HG03175 (cell line): ENCODE results near the gene TXN.
A peak's percentile ranks its signal among the peaks of the same experiment; 100 is the strongest.
"Not testable (repeated sequence)": the region's sequence is repeated elsewhere in the genome, so short reads cannot be mapped to it uniquely, and the experiment has no call there.

Experiments
- ATAC-seq: cut with Tn5 transposase; IDR thresholded peaks from one replicate; pipeline ENCODE4 v1.9.1; 2021; ENCODE audit warnings: mild to moderate bottlenecking, moderate library complexity; ENCODE audit not compliant: unreplicated experiment

TXN gene

GRCh38 chr9:110257956-110258355 is 1.6 kb upstream of the TXN start:
- no peak for ATAC-seq

DNA sequence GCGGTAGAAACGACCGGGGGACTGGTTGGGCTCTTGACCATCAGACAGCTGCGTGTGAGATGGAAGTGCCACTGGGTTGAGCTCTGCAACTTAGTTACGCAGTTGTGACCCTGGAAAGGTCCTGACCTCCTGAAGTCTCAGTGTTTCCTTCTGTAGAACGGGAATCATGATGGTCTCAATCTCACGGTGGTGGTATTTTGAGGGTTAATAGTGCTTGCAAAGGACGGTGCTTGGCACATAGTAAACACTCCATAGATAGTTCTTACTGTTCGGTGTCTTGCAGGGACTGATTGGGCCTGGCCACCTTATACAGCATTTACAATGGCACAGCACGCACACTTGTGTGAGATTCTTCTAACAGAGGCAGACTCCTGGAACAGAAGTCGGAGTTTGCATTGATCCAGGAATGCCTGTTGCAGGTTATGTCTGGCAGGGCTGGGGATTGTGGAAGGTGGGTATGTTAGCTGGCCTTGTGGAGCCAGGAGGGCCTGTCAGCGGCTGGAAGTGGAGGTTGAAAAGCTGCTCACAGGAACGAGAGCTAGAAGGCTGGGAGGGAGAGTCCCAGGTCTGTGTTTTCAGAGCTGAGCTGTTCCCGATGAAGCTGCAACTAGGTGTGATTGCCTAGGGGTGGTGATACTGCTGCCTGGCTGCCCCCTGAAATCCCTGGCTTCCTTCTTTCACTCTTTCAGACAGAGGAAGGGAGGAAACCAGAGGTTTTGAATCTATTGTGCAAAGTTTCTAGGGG is 962 bp upstream of the TXN start:
- peak; percentile 2 for ATAC-seq

- ATAC-seq, result peak; percentile 28
Measured at GRCh38 chr9:110255463-110256379, 586 bp downstream of the TXN start.

GRCh38 chr9:110255034-110255462 is 1.3 kb downstream of the TXN start:
- ATAC-seq, result no peak

GRCh38 chr9:110254500-110254899 is 1.8 kb downstream of the TXN start:
- ATAC-seq, result no peak

- ATAC-seq, result no peak
Measured at GRCh38 chr9:110252509-110253139, 3.7 kb downstream of the TXN start.

DNA sequence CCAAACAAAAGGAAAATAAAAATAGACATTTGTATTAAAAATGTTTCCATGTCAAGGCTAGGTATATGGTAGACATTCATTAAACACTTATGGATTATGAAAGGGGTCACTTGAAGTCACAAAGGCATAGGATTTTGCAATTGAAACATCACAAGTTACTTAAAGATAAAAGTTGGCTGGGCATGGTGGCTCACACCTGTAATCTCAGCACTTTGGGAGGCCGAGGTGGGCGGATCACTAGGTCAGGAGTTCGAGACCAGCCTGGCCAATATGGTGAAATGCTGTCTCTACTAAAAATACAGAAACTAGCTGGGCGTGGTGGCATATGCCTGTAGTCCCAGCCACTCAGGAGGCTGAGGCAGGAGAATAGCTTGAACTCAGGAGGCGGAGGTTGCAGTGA is 4.5 kb downstream of the TXN start:
- not testable (repeated sequence) for ATAC-seq

DNA sequence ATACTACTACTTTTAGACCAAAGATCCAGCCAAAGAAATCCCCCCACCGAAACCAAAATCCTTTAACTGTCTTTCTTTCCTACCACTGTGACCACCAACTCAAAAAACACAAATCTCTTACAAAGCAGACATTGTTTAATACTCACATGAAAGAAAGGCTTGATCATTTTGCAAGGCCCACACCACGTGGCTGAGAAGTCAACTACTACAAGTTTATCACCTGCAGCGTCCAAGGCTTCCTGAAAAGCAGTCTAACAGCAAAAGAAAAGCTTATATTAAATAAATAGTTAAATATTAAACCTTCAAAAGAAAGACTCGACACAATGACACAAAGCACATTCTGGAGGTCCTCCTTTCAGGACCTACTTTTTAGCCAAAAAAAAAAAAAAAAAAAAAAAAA is 5.1 kb downstream of the TXN start:
- ATAC-seq, result no peak

DNA sequence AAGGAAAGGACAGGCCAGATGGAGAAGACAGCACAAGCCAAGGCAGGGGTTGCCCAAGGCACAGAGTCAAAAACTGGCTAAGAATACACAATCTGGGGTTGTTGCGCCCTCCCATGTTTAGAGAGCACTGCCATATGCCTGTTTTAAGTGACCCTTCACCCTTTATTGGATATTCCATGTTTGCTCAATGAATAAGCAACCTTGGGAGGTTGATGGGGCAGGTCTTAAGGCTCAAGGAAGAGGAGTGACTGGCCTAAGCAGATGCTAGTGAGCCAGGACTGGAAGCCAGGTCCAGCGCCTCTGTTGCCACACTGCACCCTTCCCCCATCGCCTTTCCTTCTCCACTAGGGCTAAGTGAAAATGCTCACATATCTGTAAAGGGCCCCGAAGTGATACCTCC is 6.7 kb downstream of the TXN start:
- no peak for ATAC-seq

GRCh38 chr9:110248361-110248760 is 7.9 kb downstream of the TXN start:
- ATAC-seq, result no peak

DNA sequence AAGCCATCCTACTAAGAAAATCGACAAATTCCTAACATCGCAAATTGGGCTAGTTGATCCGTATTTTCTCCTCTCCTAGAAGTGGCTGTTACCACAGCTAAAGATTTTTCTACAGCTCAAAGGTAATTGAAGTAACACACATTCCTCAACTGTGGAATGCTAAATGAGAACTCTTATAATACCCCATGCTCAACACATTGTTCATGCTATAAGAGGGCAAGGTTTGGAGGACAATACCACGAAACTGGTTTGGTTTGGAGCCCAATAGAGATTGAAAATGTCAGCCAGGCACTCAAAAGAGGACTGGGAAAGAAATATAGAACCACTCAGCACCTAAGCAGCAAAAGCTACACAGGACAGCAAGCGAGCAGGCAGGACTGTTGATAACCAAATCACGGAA is 10.1 kb downstream of the TXN start:
- ATAC-seq, result no peak

GRCh38 chr9:110244616-110245015 is 11.7 kb downstream of the TXN start:
- no peak for ATAC-seq

GRCh38 chr9:110241858-110242321 is 14.4 kb downstream of the TXN start:
- ATAC-seq, result no peak

GRCh38 chr9:110241260-110241857 is 14.9 kb downstream of the TXN start:
- ATAC-seq, result no peak

DNA sequence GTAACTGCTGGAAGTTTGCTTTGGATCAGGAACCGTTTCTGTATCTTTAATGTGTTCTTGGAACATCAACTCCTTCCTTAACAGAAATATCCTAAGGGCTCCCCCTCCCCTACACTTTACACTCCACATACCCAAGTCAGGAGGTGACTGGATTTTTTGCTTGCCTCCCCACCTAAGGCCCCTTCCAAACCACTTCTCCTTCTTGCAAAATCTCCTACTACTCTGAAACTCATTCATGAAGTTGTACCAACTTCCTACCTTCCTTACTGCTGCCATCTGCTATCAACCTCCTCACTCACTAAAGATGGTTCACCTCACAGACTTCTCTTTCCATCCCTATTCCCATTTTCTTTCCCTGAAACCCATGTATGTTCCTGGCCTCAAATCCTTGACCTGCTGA is 16.1 kb downstream of the TXN start:
- ATAC-seq, result no peak

DNA sequence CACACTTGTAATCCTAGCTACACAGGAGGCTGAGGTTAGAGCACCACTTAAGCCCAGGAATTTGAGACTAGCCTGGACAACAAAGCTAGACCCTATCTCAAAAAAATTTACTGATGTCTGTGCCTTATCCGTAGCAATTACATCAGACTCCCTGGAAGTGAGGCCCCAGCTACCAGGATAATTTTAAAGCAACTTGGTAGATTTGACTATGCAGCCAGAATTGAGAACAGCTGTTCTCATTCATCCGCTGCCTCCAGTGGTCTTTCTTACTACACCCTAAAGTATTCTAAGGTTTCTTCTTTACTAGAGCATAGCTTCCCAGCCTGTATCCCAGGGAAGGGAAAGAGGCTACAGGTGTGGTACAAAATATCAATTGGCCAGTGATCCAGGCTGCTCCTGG is 28.0 kb downstream of the TXN start:
- no peak for ATAC-seq

- no peak for ATAC-seq
Measured at GRCh38 chr9:110224583-110224982, 31.7 kb downstream of the TXN start.

GRCh38 chr9:110220809-110221208 is 35.5 kb downstream of the TXN start:
- no peak for ATAC-seq

DNA sequence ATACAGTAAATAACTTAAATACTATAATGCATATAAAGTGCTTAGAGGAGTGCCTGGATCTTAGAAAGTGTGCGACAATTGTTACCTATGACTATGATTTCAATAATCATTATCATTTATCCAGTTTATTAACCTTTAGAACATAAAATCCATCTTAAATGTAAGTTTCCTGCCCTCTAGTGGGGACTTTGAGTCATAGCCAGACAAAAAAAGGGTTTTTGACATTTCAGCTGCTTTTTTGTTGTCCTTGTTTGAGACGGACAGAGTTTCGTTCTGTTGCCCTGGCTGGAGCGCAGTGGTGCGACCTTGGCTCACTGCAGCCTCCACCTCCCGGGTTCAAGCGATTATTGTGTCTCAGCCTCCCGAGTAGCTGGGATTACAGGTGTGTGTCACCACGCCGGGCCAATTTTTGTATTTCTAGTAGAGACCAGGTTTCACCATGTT is 38.6 kb downstream of the TXN start:
- no peak for ATAC-seq

GRCh38 chr9:110214586-110215355 is 41.5 kb downstream of the TXN start:
- no peak for ATAC-seq
